HG02763 (cell line): ENCODE measurements around the gene SARDH.

Experiments
- ATAC-seq: cut with Tn5 transposase; IDR thresholded peaks from one replicate; pipeline ENCODE4 v1.9.1; 2021; ENCODE audit warnings: mild to moderate bottlenecking, moderate library complexity; ENCODE audit not compliant: unreplicated experiment

The SARDH gene

GRCh38 chr9:133614056-133614455, 124.1 kb downstream of the SARDH start:
- ATAC-seq, result no peak
